Sigmoid colon (tissue), 4 donors: Measurements from ENCODE around the gene RHCE.
"Not testable (repeated sequence)": the region's sequence is repeated elsewhere in the genome, so short reads cannot be mapped to it uniquely, and the experiment has no call there.

Experiments used
- CTCF ChIP-seq, 4 experiments: fragments of 450-650 bp in 3 of 4; fragments of 200-600 bp in 1 of 4; IDR thresholded peaks; one replicate each; pipeline ENCODE4 v1.5.1; 2016 to 2019; ENCODE audit warnings: antibody characterized with exemption in 4 of 4, mild to moderate bottlenecking in 3 of 4, moderate library complexity in 2 of 4
- POLR2AphosphoS5 ChIP-seq, 4 donors: sonication (generic); formaldehyde crosslinking; IDR thresholded peaks; one replicate each; pipeline ENCODE4 v1.6.1; 2017; ENCODE audit warnings: antibody characterized with exemption in 4 of 4

GRCh38 chr1:25389721-25390120, 30.9 kb downstream of the RHCE start:
- not testable (repeated sequence) for TF ChIP-seq POLR2AphosphoS5, CTCF (IDR thresholded peaks at IDR 0.05)
